H1 (cell line): ENCODE data around the gene PPP1R12B. TPM values are rescaled to one million over a fixed set of nuclear protein-coding genes. Genes with fewer than 3 reads are reported as not detected.

ENCODE experiments used
- BRCA1 ChIP-seq: IDR thresholded peaks from 2 replicates; pipeline ENCODE4 v1.6.1; 2012; ENCODE audit warnings: low read depth, low read length, improper control_type of control experiment
- CHD7 ChIP-seq: fragments of 300-600 bp; sonication (generic); IDR thresholded peaks from 2 replicates; pipeline ENCODE4 v1.7.1; 2012; ENCODE audit warnings: low read length, moderate library complexity, mild to moderate bottlenecking, inconsistent platforms; ENCODE audit not compliant: insufficient replicate concordance
- polyA plus RNA-seq, 7 experiments: library from polyadenylated mRNA; depleted of rRNA in 3 of 7; stranded (reverse) in 5 of 7; unstranded in 2 of 7; fragments of >200 nt in 5 of 7; fragments of 200-250 nt in 2 of 7; gene quantifications; 1 replicate in 5 of 7; 2 replicates in 1 of 7; 4 replicates in 1 of 7; pipeline versions ENCODE4 v1.2.1 to v1.2.3, GENCODE V29; 2011 to 2013; ENCODE audit warnings: missing spikeins in 2 of 7, mixed read lengths in 2 of 7
- total RNA-seq: library from RNA; stranded (reverse); fragmentation: NEBNext Ultra II Directional; extraction: Animal tissue kit (Norgen Biotek cat#: 25700); gene quantifications from 2 replicates; pipeline ENCODE4 v1.2.1, GENCODE V29; 2021

The PPP1R12B gene
- total and polyA plus RNA-seq, 2 of the 8 experiments (the other 6 are each of a cell fraction or from before 2014, with no cell fraction given) = 7.9 to 18.7 TPM

DNA sequence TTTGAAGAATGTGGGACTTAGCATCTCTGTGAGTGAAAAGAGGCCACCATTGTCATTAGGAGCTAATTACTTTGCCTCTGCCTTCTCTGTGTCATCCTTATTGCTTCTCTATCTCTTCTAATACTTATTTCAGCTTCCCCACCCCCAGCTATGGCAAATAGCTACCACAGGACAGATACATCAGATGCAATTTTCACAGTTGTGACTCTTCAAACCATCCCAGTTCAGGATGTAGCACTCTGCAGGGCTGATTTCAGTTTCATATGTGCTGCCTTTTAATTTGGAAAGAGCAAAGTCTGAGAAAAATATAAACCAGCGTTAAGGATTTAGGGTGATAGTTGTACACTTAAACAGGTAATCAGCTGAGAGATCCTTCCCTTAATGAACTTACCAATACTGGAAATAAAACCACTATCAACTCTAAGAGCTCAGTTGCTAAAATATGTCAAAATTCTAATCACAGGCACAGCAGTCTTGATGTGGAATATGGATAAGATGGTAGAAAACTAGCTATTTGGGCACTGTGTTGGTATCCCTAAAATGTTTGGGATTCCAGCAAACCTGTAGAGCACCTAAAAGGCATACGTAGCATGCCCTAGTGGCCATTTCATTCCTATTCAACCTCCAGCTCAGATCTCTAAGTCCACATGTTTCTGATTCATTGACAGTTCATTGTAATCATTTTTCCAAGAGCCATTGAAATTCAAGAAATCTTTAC is 213.4 kb downstream of the PPP1R12B start (continued):
- TF ChIP-seq CHD7 = no peak
- TF ChIP-seq BRCA1 = no peak
